ENCODE results near the gene PIEZO1.

DNA sequence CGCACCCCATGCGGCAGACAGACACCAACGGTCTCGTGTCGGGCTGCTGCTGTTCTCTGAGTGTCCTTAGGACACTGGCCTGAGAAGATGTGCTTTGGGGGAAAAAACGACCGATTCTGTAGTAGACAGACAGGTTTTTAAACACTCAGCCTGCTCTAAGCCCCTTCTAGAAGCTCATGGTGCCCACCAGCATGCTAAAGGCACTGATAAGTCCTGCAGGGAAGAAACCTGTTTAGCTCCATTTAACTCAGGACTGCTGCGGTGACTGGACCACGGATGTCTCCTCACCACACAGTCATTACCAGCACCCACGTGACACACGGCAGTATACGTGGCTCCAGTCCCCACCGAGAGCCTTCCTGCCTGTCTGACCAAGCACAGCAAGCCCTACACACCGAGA lies 45.8 kb upstream of the PIEZO1 start:
- TF ChIP-seq POLR2A (IDR thresholded peaks at IDR 0.05; ENCODE audit: borderline replicate concordance, extremely low read depth, insufficient read depth, insufficient read length), result no peak
- no peak for TF ChIP-seq JUND (IDR thresholded peaks at IDR 0.05)
- TF ChIP-seq CTCF (IDR thresholded peaks at IDR 0.05 in 2 of 3, conservative IDR thresholded peaks at IDR 0.05 in 1 of 3; ENCODE audit: borderline replicate concordance in 1 of 3, insufficient read depth in 1 of 3, low read depth in 2 of 3, low read length in 2 of 3), result no peak
- TF ChIP-seq ZNF274 (IDR thresholded peaks at IDR 0.05; ENCODE audit: low read depth, low read length), result no peak
- no peak for TF ChIP-seq REST (IDR thresholded peaks at IDR 0.05; ENCODE audit: low read depth)
- TF ChIP-seq EZH2 (IDR thresholded peaks at IDR 0.05), result no peak
- TF ChIP-seq POLR2AphosphoS5 (IDR thresholded peaks at IDR 0.05; ENCODE audit: low read depth, low read length), result no peak
- no peak for TF ChIP-seq EZH2phosphoT487 (IDR thresholded peaks at IDR 0.05; ENCODE audit: borderline replicate concordance)

Measured in HCT116 (cell line).